Globus pallidus (tissue), 1 donor: ENCODE data around the gene SCARB1.

ENCODE experiments used
- DNase-seq: peaks from one replicate; pipeline ENCODE4 v3.0.0-alpha.2; 2015; ENCODE audit warnings: low spot score

SCARB1 gene

DNA sequence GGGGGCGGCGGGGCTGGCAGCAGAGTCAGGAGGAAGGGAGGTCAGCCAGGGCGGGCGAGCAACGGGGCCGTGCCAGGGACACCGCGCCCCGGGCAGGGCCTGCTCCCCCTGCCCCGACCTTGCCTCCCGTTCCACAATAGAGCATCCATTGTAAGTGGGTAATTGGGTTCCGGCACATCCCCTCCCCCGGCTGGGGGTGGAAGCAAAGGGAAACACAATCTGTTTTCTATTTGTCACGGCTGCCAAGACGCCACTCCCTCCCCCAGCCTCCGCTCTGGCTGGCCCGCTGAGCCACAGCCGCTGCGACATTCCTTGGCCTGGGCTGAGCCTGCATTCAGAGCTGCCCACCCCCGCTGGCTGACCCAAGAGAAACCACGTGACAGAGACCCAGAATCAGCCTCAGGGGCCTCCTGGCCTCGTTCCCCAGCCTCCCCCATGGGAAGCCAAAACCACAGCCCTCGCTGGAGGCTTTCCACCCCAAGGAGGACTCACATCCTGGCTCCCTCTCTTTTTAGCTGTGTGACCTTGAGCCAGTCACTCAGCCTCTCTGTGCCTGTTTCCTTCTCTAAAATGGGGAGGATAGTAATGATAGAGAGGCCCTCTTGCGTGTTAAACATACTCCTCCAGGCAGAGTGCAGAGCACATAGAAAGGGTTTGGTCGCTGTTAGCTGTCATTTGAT is 117.6 kb downstream of the SCARB1 start:
- DNase-seq: peak; percentile 99

DNA sequence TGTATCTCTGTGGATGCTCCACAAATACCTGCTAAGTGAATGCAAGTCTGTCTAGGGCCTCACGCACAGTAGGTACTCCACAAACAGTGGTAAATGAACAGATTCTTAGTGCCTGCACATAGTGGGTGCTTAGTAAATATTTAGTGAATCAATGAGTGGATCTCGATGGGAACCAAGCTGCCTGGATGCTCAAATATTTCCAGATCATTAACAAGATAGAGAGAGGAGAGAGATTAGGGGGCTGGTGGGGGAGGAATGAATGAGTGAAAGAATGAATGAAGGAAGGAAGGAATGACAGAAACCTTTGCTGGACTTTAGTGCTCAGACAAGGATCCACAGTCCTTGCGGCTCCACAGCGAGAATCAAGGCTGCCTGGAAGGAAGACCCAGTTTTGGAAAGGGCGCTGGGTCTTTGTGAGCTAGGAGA is 118.2 kb downstream of the SCARB1 start:
- DNase-seq: no peak

DNA sequence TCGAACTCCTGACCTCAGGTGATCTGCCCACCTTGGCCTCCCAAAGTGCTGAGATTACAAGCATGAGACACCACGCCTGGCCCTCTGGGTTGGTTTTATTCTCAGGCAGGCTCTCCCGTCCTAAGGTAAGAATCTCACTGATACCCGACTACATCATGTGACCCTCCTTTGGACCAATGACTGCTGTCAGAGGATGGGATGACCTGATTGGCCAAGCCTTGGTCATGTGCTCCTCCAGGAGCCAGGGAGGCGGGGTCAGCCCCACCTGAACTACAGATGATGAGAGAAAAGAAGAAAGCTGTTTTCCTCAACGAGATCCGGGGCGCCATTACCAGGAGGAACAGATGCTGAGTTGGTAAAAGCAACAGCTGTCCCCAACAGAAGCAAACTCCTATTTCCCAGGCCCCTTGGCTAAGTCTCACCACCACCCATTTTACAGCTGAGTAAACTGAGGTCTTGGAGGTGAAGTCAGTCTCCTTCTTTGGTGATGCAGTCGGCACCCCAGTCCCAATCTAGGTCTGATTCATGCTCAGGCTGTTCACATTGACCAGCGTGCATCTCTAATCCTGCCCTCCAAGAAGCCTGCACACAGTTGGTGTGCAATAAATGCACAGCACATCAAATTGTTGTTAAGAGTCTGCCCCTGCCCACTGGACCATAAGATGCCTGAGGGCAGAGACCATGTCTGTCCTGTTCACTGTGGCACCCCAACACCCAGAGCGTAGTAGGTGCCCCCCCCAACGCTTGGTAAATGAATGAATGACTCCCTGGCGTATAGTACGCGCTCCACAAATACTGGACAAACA is 118.8 kb downstream of the SCARB1 start:
- DNase-seq: no peak

DNA sequence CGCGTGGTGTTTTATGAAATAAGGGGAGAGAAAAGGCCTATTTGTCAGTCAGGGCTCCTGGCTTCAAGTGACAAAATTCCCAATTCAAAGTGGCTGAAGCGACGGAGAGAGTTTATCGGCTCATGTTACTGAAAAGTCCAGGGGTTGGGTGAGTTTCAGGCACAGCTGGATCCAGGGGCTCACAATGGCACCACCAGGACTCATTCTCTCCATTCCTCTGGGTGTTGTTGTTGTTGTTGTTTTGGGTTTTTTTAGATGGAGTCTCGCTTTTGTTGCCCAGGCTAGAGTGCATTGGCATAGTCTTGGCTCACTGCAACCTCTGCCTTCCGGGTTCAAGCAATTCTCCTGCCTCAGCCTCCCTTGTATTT is 119.4 kb downstream of the SCARB1 start:
- no peak for DNase-seq

DNA sequence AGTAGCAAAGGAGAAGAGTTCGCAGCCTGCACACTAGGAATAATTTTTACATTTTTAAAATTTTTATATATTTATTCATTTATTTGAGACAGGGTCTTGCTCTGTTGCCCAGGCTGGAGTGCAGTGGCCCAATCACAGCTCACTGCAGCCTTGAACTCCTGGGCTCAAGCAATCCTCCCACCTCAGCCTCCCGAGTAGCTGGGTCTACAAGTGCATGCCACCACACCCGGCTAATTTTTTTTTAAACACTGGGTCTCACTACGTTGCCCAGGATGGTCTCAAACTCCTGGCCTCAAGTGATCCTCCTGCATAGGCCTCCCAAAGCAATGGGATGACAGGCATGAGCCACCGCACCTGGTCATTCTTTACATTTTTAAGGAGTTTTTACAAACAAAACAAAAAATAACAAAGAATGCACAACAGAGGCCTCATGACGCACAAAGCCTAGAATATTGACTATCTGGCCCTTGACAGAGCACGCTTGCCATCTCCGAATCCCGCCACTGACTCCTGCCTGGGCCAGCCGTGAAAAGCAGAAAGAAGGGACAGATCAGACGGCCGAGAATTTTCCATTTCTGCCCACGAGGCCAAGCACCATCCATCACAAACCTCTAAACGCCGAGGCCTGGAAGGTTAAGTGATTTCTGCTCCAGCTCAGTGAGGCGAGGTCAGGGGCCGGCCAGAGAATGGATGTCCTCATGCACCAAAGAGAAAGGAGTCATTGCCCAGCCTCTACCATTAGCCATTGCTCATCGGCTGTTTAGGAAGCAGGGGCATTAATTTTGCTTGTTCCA is 120.0 kb downstream of the SCARB1 start:
- DNase-seq: no peak

DNA sequence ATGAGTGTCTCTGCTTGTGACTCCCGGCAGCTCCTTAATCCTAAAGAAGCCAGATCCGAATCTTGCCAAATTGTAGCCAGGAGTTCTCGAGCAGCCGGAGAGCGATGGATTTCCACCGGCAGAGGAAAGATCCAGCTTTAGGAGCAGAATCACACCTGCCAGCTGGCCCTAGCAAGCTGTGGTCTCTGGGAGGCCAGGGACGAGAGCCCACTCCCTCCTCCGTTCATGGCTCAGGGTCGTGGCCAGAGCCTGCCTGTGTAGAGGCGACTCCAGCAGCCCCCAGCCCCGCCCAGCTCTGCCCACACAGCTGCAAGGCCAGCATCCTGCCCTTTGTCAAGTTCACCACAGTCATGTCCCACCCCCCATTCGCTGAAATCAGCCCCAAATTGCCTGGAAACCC is 121.0 kb downstream of the SCARB1 start:
- no peak for DNase-seq

DNA sequence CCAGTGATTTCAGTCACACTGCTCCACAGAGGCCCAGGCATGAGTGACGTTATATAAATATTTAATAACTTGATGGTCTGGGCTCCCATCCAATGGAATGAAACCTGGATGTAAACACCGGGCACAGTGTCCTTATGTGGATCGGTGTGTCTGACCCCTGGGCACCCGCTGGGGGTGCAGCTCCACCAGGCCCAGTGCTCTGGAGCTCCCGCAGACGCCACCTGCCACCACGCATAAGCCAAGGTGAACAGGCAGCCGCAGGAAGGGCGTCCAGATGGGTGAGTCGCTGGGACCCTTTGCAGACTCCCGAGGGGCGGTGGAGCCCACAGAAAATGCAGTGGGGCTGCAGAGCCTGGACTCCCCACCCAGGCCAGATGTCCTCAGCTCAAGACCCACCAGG is 121.6 kb downstream of the SCARB1 start:
- no peak for DNase-seq

DNA sequence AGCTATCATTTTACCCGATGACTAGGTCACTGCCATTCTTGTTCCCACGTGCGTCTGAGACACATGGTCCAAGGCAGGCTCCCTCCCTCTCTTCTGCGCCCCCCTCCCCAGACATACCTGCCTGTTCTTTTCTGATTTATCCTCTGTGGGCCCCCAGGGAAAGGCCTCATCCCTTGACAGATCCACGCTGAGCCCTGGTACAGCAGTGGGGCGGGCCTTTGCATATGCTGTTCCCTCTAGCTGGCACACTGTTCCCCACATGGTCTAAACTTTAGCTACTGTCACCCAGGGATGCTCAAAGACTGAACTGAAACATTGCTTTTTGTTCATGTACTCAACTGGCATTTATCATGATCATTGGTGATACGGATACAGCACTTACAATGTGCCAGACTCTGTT is 122.5 kb downstream of the SCARB1 start:
- DNase-seq: no peak

DNA sequence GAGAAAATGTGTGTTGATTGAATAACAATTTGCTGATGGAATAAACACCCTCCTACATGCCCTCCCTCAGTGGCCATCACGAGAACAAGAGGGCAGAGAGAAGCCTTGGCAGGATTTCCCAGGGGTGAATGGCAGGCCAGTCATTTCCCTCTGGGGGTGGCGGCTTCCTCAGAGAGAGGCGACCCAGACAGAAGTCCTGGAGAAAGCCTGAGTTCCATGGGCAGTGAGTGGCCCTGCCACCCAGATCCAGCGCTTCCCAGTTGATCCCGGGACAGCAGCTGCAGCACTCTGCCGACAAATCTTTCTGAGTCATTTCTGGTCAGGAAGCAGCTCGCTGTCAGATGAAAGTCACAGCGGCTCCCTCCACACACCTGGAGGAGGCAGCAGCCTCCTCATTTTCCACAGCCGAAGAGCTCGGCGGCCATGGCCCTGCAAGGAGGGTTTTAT is 123.0 kb downstream of the SCARB1 start:
- DNase-seq: peak; percentile 81

DNA sequence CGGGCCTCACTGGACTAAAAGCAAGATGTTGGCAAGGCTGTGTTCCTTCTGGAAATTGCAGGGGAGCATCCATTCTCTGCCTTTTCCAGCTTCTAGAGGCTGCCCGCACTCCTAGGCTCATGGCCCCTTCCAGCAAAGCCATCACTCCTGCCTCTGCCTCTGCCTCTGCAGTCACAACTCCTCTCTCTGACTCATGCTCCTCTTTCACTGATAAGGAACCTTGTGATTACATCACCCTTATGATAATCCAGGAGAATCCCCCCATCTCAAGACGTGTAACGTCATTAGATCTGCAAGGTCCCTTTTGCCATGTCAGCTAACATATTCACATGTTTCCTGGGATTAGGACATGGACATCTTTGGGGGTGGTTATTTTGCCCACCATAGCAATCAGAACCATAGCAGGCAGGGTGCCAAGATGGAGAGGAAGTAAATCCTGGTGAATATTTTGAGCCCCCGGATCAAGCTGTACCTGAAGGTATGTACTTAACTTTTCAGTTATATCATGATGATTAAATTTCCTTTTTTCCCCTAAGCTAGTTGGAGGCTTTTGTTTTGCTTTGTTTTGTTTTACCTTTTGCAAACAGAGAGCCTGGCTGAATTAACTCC is 123.6 kb downstream of the SCARB1 start:
- no peak for DNase-seq

DNA sequence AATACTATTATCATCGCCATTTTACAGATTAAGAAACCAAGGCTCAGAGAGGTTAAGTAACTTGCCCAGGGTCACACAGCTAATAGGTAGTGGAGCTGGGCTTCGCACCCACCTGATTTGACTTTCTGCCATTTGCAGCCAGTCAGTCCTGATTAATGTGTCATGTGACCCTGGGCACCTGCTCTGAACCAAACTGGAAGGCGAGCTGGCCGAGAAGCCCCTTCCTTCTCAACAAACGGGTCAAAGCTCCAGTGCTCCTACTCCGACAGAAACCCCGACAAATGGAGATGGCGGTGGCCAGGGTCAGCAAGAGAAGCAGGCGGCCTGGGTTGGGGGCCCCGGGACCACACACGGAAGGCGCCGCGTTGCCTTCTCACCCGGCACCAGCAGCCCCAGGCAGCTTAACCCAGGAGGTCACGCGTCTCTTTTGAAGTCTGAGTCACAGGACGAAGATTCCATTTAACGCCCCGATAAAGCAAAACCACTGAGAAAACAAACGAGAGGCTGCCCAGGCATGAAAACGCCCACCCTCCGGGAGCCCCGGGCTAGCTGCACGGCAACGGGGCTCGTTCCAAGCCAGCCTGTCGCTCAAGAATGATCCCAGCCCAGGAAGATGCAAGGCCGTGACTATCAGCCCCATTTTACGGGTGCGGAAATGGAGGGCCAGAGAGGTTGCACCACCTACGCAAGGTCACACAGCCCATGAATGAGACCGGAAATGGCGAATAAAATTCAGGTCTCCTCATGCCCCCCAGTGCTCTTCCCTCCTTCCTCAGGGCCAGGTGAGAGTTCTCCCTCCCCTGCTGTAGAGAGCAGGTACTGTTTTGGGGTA is 124.8 kb downstream of the SCARB1 start:
- DNase-seq: no peak

DNA sequence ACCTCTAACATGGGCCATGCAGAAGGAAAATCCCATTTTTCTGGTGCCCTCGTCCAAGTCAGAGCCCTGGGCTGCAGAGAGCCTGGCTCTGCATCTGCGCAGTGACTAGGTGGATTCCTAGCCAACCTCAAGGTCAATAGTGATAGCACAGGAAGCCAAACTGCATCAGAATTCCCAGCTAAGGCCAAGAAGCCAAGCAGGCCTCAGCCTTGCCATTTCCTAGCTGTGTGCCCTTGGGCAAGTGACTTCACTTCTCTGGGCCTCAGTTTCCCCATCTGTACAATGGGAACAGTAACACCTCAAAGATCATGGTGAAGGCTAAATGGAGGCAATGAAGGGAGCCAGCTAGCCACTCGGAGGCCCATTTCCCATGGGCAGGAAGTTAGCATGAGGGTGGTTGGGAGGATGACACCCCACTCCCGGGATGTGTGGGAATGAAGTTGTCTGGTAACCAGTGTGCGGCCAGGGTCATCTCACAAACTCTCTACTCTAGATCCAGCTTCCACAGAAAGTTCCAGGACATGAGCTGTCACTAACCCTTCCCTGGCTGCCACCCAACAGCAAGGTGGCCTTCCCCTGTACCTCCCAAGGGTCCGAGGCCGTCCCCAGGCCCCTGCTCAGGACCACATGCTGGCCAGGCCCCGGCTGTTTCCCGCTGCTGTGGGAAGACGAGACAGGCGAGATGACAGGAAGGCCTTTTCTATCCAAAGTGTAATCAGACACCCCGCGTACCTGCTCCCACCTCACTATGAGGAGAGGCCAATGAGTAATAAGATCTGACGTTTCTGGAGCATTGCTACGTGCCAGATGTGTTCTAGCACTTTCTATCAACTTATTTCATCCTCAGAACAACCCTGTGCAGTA is 125.7 kb downstream of the SCARB1 start:
- no peak for DNase-seq

DNA sequence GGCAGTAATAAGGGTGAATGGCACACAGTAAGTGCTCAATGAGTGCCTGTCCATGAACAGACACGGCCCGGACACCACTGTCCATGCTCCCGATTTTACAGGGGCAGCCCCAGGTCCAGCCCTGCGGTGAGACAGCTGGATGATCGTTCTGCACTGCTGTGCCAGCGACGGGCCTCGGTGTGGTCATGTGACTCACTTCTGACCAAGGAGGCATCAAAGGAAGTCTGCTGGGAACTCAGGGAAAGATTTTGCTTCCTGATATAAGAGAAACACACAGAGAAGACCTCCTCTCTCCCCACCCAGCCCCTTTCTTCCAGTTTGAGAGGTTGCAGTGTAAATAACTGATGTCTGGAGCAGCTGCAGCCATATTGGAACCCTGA is 126.6 kb downstream of the SCARB1 start:
- no peak for DNase-seq

DNA sequence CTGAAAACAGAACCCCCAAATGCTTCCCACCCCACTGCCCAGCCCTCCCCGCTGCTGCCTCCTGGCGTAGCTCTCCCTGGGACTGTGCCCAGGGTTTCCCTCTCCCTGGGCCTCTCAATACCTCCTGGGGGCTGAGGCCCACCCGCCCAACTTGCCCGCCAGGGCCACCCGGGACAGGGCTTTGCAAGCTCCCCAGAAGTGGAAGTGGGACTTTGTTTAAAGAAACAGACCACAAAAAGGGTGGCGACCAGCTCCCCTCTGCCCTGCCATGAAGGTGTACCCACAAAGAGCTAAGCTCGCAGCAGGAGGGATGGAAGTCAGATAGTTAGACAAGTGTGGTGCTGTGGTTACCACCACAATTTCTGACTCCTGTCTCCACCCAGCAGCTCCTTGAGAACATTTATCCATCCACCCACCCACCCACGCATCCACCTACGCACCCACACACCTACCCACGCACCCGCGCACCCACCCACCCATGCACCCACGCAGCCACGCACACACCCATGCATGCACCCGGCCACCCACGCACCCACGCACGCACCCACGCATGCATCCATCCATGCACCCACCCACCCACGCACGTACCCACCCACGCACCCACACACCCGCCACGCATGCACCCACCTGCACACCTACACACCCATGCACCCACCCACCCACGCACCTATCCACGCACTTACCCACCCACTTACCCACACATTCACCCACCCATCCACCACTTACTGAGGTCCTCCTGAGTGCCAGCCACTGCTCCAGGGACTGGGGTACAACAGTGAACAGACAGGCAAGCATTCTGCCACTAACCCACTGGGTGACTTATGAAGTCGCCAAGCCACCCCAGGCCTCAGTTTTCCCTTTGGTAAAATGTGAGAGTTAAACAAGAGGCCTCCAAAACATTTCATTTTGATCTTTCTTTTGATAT is 127.3 kb downstream of the SCARB1 start:
- no peak for DNase-seq

DNA sequence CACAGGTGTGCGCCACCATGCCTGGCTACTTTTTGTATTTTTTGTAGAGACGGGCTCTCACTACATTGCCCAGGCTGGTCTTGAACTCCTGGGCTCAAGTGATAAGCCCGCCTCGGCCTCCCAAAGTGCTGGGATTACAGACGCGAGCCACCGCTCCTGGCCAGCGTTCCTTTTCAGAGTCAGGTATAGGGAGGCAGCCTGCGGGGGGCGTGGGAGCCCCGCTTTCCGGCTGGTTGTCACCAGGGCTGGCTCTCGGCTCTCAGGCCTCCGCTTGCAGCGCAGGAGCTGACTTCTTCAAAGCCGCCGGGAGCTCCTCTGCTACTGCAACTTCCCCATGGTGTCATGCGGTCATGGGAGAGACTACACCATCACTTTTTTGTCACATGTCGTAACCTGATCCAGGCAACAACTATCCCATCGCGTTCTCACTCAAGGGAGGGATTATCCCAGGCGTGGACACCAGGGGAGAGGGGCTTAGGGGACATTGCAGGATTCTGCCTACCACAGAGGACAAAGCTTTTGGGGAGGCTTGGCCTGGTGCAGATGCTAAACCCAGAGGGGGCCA is 129.4 kb downstream of the SCARB1 start:
- DNase-seq: no peak

DNA sequence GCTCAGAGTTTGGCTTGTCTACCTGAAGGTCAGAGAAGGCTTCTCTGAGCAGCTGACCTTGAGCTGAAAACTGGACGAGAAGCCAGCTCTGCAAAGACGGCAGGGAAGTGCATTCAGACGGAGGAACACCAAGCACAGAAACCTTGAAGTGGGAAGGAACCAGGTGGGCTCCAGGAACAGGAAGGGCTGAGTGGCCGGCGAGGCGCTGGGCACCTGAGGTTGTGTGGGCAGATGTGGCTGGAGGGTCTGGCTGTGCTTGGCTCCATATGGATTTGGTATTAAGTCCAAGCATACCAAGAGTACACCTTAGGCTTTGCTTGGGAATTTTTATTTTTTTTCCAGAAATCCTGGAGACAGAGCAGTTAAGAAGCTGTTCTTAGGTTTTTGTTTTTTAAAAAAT is 130.6 kb downstream of the SCARB1 start:
- DNase-seq: no peak

DNA sequence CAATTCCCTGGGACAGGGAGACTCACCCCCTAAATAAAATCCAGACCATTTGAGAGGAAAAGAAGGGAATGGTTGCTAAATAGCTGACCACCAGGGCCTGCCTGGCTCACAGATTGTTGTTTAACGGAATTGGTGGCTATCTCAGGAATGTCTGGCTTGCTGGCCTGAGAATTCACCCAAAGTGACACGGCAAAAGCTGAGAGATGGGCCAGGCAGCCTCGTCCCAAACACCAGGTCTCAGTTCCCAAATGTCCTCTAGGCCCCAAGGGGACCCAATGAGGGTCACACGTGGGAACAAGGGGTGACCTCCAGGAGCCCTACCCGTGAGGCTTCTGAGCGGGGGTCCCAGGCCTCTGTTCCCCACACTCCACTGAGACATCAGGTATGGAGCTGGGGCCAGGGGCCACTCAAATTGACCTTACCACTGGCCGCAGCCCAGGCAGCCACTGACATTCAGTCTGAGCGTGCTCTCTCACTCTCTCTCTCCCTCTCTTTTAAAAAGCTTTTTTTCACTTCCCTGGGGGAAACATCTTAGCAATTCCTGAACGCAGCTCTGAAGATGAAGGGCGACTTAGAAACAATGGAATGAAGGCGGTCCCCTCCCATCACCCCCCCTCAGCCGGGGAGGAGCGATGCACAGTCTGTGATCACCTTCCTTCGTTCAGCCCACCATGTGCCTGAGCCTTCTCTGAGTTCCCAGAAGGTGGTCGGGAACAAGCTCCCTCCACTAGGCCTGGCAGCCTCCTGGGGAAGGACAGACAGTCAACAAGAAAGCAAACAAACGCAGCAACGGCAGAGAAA is 131.2 kb downstream of the SCARB1 start:
- DNase-seq: no peak

DNA sequence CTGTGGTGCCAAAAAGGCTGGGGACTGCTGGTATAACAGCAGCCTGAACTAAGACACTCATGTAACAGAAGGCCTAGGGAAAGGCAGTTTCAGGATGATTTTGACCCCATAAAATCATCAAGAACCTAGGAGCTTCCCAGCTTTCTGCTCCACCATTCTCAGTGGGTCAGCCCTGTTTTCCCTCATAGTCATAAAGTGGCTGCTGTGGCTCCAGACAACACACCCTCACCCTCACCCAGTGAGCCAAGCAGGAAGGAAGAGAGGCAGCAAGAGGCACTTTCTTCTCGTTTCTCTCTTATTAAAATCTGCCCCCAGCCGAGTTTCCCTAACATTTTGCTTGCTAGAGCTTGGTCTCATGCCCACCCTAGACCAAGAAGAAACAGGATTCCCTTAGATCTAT is 131.8 kb downstream of the SCARB1 start:
- no peak for DNase-seq
